HTERT RPE-1 (cell line): Measurements from ENCODE around the gene C3orf18.

ENCODE experiments used
- in situ Hi-C: fragments of 300-500 bp; cut with MboI; formaldehyde crosslinking; loops from 4 replicates; pipeline ENCODE4 v1.14.3; 2020; ENCODE audit warnings: low sequenced_read_pairs

Gene C3orf18

DNA sequence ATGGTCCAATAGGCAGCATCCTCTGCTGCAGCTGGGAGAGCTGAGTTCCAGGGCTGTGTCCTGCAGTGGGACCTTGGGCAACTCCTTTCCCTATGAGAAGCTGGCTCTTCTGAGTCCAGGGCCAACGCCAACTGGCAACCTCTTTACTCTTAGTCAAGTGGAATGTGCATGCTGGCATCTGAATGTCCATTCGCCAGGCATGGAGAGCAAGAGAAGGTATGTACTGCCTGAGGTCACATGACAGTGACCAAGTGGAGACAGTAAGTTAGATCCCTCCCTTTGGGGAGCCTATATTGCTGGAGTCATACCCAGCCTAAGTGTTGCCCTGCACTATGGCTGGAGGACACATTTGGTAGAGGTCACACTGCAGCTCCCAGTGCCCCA lies 13.9 kb upstream of the C3orf18 start:
- in situ Hi-C loops: no loop called here

GRCh38 chr3:50580683-50581458 lies 13.3 kb upstream of the C3orf18 start:
- in situ Hi-C loops: no loop called here

GRCh38 chr3:50577348-50577747 lies 9.8 kb upstream of the C3orf18 start:
- in situ Hi-C loops: no loop called here

- in situ Hi-C loops: no loop called here
Measured at GRCh38 chr3:50575372-50575771, 7.8 kb upstream of the C3orf18 start.

GRCh38 chr3:50574444-50574831 lies 6.9 kb upstream of the C3orf18 start:
- in situ Hi-C loops: no loop called here

- in situ Hi-C loops: no loop called here
Measured at GRCh38 chr3:50573566-50574443, 6.3 kb upstream of the C3orf18 start.

DNA sequence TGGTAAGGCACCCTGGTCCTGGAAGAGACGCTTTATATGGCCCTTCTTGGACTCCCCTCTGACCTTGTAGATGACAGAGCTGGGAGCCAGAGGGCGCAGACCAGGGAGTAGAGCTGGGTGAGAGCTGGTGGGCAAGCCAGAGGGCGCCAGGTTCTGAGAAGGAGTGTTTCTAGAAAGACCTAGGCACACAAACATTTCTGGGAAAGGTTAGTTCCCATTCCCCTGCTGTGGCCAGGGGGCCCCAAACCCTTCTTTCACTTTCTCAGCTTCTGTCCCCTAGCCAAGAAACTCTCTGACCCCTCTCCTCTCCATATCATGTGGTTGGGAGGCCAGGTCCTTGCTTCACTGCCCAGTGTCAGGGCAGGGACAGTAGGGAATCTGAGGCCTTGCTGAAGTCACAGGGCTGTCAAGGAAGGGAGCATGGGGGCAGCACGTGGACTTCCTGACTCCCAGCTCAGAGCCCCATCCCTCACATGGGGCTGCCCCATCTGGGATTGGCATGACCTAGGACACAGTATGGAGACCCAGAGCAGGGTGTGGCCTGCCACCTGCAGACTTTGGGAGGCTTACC lies 5.3 kb upstream of the C3orf18 start:
- in situ Hi-C loops: no loop called here

- in situ Hi-C loops: no loop called here
Measured at GRCh38 chr3:50572158-50572557, 4.6 kb upstream of the C3orf18 start.

GRCh38 chr3:50571486-50571885 lies 3.9 kb upstream of the C3orf18 start:
- in situ Hi-C loops: no loop called here

GRCh38 chr3:50570508-50571279 lies 3.1 kb upstream of the C3orf18 start:
- in situ Hi-C loops: no loop called here

DNA sequence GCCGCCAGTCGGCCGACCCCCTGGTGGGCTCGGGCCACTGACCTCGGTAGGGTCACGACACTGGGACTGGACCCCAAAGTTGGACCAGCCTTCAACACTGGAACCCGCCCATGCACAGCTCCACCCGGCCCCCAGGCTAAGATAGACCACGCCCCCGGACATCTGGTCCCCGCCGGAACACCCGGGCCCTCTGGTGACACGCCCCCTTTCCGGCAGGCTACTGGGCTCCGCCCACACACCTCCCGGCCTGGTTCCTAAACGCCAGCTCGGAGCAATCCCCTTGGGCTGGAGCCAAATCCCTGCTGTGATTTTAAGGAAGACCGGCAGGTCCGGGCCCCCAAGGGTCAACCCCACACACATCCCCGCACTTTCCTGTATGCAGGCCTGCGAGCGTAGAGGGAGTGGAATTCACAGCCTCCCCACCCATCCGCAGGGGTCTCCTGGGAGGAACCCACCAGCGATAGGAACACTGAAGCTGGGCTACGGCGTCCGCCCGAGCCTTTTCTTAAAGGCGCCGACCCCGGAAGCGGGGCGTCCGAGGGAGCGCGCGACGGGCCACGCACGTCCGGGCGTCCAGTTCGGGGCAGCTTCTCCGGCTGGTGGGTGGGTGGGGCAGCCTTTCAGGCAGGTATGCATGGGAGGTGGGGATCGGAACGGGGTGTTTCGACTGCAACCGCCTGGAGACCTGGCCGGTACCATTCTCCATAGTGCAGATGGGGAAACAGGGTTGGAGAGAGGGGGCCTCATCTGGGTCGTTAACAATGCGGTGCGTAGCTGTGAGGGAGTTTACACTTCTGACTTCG lies 1.6 kb upstream of the C3orf18 start, which contains the start of gene HEMK1:
Gene HEMK1, plus strand, starts transcription at position 576 of the 803 bp plus-strand sequence. CDS start 1,583 bp downstream, outside the sequence.
- in situ Hi-C loops: no loop called here

- in situ Hi-C loops: no loop called here
Measured at GRCh38 chr3:50567011-50567385, 549 bp downstream of the C3orf18 start.

- in situ Hi-C loops: no loop called here
Measured at GRCh38 chr3:50564321-50564720, 3.2 kb downstream of the C3orf18 start.

- in situ Hi-C loops: no loop called here
Measured at GRCh38 chr3:50563867-50564266, 3.7 kb downstream of the C3orf18 start.

DNA sequence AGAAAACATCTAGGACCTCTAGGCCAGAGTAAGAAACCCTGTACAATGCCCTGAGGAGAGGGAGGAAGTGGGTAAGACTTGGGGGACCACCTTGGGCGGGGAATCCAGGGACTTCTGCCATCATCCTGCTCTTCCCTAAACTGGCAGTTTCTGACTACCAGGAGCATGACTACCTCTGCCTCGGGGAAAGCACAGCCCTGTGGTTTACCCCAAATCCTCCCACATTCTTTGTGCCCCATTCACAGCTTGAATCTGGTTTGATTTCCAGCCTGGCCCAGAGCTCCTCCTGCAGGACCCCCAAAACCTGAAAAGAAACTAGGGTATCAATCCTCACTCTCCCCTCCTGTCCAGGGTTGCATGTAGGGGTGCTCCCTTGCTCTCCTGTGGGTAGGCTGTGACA lies 4.7 kb downstream of the C3orf18 start:
- in situ Hi-C loops: no loop called here

DNA sequence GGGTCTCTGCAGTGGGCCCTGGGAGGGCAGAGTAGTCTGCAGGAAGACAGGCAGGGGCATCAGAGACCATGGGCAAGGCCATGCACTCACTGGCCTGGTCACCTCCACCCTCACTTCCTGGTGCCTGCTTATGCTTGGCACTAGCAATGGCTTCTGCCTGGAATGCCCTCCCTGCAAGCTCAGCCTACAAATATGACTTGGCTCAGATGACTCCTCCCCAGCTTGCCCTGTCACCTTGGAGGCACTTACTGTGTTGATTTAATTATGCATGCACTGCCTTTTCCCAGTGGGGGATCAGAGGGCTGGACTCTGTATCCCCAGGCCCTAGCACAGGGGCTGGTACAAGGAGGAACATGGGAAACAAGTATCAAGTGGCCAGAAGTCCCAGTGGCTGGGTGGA lies 7.8 kb downstream of the C3orf18 start:
- in situ Hi-C loops: no loop called here

DNA sequence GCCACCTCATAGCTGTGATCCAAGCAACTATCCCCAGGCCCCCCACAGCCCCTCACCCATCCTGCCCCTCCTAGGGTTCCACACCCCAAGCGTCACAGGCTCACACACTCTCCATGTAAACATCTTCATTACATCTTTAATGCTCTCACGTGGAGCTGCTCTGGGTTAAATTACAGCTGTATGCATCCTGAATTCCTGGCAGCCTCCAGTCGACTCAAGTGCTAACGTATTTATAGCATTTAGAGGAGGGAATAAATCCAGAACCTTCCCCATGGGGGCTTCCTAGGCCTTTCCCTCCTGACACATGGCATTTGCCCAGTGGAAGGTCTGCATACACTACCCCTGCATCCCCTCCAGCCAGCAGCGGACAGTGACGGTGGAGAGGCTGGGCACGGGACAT lies 9.6 kb downstream of the C3orf18 start:
- in situ Hi-C loops: no loop called here

DNA sequence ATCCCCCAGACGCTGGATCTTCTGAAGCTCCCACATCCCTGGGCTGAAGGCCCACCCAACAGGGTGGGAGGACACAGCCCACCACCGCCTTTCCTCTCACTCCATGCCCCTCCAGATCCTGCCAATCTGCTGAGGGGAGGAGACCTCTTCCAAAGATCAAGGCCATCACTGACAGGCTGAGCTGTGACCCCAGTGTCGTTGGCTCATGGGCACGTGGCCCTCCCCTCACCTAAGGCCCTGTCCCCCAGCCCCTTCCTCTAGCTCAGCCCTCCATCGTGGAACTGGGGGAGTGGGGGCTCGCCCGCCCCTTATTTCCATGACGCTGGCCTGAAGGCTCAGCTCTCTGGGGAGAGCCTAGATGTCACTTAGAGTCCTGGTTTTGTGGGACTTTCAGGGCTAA lies 10.4 kb downstream of the C3orf18 start:
- in situ Hi-C loops: no loop called here

DNA sequence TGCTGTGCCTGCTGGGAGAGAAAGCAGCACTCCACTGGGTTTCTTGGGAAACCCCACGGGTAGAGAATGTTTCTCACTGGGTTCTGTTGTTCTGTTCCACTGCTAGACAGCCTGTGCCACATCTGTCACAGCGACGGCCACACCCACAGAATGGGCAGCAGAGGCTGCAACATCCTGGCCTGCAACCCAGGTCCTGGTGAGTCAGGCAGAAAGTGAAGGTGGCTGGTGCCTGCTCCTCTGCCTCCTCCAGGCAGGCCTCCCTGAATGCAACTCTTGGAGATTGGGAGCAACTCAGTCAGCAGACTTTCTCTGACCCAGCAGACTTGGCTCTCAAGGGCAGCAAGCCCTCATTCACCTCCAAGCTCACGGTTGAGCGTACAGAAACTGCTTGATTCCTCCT lies 13.0 kb downstream of the C3orf18 start:
- in situ Hi-C loops: no loop called here

GRCh38 chr3:50552598-50552997 lies 14.9 kb downstream of the C3orf18 start:
- in situ Hi-C loops: no loop called here
